CD4-positive, alpha-beta T cell treated with Interleukin-6 for 4 hours (primary cell): ENCODE results near the gene CD82.

Experiments used
- DNase-seq: peaks from one replicate; pipeline ENCODE4 v3.0.0-alpha.2; 2020; ENCODE audit warnings: mixed read lengths

The CD82 gene

DNA sequence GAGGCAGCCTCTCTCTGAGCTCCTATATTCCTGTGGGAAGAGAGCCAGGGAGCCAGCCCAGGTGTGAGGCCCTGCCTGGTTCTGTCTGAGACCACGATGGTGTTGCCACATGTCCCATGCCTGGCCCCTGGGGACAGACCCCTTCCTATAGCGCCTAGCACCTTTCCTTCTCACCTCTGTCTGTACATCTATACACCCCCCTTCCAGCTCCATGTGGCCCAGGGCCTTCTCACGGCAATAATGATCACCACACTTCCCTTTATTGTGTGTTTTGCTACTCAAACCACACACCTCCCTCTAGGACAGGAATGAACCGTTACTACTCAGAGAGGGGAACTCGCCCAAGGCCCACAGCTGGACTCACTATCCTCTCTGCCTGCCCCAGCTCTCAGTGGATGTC is 12.8 kb downstream of the CD82 start:
- DNase-seq, result no peak

DNA sequence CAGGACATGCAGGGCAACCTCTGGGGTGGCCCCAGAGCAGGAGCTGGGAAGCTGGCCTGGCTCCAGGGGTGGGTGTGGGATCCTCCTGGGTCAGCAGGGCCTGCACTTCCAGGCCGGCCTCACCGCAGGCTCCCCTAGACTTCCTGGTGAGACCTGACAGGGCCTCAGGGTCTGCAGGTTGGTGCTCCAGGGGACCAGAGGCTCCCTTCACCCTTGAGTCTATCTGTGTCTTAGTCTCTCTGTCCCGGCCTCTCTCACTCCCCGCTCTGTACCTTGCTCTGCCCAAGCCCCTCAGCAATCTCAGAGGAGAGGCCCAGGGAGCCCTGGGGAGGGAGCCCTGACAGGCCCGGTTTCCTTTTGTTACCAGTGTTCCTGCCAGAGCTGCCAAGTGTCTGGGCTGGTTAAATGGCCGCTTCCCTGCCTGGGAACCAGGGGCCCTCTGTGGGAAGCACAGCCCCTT is 13.9 kb downstream of the CD82 start:
- DNase-seq, result no peak

DNA sequence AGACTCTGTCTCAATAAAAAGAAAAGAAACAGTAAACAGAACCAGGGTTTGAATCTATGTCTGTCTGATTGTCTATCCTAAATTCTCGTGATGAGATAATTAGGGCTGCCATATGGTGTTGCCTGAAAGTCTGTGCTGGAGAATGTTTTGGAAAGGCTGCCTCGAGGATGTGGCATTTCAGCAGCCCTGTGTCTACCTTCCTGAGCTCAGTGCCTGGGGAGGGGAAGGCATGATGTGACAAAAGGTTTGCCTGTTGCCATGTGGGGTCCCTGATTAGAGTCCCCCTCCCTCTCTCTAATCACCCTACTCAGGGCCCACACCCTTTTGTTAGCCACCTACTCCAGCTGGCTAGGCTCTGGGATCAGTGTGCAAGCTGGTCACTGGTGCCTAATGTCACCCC is 15.2 kb downstream of the CD82 start:
- no peak for DNase-seq

DNA sequence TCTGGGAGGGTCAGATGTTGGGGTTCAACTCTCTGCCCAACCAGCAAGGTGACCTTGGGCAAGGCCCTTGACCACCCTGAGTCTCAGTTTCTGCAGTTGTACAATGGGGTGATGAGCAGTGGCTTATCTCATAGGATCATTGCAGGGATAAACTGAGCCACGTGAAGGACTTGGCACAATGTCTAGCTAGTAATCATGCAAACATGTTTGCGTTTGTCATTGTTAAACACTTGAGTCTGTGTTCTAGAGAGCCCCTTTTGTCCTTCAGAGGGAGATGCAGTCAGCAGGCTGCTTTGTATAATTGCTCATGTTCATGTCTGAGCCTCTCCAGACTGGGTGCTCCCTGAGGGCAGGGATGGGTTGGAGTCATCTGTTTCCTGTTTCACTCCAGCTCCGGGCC is 15.8 kb downstream of the CD82 start:
- no peak for DNase-seq

DNA sequence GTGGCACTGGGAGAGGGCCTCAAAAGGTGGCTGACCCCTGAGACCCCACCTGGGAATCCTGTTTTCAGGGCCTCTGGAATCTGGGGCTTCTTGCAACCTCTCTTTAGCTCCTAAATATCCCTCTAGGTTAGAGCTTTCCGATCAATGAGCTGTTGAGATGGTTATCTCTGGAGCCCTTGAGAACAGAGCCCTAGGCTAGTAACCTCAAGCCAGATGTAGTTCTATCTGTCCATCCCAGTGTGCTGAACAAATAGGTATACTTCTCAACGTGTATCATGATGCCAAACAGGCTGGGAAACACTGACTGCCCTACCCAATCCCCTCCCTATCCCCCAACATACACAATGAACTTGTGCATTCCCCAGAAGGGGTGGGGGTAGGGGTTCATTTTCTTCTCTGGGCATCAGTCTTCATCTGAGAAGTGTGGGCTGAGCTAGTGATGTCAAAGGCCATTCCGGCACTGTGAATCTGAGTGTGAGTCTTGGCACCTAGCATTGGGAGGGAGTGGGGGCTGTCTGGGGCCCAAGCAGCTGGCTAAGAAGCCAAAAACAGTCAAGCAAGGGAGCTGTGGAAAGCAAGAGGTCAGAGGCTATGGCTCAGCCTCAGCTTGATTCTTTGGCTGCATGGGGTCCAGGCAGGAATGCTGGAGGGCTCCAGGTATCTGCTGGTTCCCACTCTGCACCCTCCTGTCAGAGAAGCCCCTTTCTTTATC is 17.3 kb downstream of the CD82 start:
- DNase-seq, result no peak

DNA sequence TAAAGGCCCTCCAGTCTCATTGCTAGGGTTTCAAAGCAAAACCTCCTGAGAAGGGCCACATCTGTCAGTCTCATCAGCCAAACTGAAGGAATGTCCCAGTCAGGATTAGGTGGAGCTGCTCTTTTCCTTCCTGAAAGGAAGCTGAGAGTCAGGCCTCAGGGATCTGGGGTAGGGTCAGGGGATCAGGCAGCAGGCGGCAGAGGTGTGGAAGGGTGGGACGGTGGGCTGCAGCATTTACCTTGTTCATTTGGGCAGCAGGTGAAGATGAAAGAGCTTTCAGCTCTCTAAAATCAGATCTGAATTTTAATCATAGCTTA is 17.8 kb downstream of the CD82 start:
- no peak for DNase-seq

DNA sequence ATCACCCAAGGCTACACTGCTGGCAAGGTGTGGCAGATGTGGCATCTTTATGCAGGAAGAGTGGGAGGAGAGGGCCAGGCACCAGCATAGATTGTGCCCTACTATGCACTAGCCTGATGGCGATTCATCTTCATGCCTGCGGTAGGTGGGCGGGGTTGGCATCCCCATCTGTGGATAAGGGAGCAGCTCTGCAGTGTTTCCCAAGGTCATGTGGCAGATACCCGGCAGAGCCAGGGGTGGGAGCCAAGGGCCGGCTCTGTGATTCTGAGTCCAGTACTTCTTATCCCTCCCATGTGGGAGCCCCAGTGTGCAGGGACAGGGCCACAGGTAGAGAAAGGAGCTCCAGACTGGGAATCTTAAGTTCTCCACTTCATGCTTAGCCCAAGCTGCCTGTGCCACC is 20.0 kb downstream of the CD82 start:
- DNase-seq, result no peak

DNA sequence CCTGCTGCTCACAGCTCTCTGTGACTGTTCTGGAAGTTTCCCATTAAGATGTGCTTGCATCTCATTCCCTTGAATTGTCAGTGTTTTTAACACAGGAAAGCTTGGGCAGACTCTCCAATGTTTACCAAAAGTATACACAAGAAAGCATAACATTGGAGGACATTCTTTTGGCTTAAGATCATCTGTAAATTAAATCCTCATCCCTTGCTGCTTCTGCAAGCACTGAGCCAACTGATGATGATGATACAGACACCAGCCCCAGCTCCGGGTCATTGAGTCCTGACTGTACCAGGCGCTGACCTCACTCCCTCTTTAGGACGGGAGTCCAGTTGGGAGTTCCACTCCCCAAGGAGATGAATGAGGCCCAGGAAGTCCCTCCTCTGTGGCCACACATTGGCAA is 23.8 kb downstream of the CD82 start:
- no peak for DNase-seq

DNA sequence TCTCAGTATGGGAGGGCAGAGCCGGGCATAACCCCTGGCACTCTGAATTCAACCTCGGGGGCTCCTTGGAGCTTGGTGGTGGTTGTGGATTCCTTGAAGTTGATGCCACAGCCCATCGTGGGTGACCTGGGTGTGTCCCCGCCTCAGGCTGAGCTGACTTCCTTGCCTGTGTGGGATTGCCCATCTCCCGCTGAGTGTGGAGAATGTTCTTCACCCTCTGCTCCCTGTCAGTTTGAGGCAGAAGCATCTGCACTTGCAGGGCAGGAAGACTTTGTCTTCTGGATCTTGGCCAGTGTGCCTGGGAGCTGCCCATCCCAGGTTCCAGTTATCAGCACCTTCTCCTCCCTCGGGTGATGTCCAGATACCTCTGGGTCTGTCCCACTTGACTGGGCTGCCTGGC is 25.3 kb downstream of the CD82 start:
- no peak for DNase-seq

DNA sequence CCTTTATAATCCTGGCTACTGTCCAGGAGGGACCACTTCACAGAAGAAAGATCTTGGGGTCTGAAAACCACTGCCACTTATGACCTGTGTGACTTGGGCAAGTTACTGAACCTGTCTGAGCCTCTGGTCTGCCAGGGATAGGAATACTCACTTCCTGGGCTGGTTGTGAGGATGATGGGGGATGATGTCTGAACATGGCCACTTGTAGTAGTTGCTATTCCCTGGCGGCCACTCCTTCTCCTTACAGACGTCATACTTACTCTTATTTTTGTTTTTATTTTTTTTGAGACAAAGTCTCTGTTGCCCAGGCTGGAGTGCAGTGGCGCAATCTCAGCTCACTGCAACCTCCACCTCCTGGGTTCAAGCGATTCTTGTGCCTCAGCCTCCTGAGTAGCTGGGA is 26.1 kb downstream of the CD82 start:
- DNase-seq, result no peak

DNA sequence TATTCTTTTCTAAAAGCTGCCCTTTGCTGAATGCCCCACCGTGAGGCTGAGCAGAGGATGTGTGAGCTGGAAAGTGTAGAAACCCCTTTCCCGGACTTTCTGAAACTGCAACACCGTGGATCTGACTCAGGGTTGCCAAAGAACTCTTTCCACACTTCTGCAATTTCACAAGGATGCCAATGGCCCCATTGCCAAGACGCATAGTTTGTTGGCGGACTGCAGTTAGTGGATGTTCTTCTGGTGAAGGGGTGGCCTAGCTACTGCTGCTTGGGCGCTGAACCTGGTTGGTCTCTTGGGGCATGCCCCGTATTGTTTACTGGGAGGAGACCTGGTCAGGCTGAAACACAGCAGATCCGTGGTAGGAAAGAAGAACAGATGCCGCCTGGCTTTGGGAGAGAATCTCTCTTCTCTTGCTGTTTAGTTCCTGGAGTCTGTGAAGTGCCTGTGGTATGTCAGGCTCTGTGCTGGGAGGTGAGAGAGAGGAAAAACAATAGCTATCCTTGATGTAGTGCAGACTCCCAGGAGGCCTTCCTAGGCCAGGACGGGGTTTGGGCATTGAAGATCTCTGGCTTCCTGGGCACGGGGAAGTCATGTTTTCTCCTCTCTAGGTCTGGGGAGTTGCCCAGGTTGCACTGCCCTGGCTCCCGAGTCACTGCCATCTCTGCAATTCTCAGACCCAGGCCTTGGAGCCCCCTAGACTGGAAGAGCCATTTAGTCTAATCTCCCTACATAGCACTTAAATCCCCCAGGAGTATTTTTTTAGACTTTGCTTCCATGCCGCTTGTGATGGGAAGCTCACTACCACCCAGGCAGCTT is 26.9 kb downstream of the CD82 start:
- no peak for DNase-seq

DNA sequence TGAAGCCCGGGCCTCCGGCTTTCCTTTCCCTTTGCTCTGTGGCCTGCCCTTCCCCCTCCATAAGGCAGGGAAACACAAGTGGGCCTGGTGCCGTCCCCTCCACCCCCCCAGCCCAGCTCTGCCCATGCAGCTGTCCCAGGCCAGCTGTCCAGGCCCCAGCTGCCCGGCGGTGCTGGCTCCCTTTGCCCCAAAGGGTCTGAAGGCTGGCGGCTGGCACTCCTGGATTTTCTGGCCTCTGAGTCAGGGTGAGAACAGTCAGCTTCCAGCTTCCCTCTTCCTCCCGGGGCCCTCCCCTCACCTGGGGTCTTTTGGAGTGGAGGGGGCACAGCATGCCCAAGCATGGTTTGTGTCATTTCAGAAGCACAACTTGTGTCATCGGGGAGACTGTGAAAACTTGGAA is 27.8 kb downstream of the CD82 start:
- no peak for DNase-seq

DNA sequence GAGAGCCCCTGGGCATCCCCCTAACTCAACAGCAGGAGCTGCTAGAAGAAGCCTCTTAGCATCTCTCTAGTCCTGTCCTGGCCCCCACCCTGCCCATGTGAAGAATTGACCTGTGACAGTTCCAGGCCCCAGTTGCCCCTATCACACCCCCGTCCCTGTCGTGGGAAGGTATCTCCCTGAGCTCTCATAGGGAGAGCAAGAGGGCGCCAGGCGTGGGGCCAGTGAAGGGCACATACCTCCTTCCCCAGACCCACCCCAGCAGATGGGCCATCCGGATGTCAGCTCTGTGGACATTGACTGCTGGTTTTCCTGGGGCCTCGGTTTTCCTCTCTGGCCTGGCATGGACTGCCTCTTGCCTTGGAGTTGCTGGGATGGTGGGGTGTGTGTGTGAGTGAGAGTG is 29.5 kb downstream of the CD82 start:
- no peak for DNase-seq

DNA sequence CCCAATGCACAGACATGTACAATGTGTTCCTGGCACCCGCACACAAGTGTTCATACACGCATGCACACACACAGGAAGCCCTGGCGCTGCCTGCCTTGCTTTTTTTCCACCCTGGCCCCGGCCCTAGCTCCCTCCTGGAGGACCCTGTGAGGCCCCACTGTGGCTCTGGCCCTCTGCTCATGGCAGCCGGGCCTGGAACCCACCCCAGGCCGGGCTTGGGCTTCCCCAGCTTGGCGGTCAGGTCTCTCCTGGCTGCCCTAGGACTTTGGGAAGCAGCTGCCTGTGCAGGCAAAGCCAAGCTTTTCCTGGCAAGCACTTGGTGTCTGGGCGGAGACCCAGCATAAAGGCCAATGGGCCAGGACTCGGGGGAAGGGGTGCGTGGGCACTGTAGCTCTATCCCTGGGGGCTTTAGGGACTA is 30.5 kb downstream of the CD82 start:
- DNase-seq, result peak; percentile 40

DNA sequence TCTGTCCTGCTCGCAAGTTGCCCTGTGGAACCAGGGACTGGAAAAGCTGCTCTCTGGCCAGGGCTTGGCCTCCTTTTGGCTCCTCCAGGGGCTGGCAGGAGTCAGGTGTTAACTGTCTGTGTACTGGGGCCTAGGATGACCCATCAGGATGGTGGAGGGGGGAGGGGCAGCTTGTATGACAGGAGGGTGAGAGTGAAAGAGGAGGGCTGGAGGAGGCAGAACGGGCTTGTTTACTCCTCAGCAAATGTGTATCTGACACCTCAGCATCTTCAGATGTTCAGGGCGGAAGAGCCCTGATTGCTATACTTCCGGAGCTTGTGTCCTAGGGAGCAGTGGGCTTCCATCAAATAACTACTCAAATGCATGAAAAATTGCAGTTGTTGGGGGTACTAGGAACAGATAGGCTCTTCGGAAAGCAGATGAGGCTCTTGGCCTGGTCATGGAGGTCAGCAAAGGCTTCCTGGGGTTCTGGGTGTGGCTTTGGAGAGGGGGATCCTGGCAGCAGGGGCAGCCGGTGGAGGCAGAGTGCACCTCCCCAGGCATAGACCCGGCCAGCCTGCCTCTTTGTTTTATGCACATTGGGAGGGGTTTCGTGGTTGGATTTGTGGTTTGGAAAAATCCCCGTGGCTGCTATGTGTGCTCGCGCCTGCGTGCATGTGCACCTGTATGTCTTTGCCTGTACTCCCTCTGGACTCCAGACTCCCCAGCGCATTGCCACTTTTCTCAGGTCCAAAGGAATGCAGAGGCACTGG is 31.2 kb downstream of the CD82 start:
- DNase-seq, result peak; percentile 70

DNA sequence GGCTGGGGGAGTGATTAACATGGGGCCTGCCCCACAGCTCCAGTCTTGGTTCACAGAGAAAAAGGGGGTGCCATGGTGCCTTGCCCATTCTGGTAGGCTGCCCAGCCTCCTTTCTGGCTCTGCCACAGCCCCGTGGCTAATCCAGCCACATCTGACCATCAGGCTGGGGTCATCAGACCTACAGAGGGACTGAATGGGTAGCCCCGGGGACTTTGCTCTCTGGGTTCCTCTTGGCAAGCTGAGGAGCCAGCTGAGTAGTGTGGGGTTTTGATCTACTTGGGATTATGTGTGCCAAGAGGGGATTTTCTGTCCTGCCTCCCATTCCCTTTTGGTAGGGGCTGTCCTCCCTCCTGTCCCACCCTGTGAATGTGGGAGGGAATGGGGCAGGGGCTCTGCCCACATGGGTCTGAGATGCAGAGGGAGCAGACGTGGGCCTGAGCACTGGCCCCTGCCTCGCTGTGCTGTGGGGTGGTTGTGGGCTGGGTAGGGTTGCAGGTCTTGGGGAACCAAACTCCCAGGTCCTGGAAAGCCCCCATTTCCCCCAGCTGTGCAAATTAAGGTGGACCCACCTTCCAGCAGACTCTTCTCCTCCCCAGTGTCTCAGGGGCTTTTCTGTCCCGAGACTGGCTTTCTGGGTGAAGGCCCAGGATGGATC is 32.0 kb downstream of the CD82 start:
- no peak for DNase-seq

DNA sequence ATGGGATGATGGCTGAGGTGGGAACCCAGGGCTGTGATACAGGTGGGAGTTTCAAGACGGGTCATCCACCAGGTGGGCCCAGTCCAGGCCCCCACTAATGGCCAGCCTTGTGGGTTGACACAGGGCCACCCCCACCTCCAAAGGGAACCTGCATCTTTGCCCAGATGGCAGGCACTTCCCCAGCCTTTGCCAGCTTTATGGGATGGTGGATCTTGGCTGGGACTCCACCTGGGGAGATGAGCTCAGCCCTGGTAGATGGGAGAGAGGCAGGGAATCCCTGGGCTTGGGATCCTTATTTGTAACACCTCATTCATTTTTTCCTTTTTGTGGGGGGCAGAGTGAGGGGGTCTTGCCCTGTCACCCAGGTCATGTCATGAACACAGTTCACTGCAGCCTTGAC is 33.4 kb downstream of the CD82 start:
- no peak for DNase-seq

DNA sequence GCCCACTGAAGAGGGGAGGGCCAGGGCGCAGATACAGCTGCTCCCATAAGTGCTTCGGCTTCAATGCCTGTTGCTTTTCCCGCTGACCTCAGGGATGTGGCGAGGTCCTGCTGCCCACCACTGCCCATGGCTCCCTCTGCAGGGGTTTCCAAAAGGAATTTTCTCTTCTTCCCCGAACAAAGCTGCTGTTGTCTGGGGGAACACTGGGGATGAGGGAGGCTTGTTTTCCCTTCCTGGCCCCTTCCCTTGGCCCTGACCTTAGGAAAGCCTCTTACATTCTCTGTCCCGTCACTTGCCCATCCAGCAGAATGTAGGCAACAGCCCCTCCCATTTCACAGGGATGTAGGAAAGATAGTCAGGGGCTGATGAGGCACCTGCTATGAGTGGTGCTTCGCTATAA is 34.8 kb downstream of the CD82 start:
- no peak for DNase-seq

DNA sequence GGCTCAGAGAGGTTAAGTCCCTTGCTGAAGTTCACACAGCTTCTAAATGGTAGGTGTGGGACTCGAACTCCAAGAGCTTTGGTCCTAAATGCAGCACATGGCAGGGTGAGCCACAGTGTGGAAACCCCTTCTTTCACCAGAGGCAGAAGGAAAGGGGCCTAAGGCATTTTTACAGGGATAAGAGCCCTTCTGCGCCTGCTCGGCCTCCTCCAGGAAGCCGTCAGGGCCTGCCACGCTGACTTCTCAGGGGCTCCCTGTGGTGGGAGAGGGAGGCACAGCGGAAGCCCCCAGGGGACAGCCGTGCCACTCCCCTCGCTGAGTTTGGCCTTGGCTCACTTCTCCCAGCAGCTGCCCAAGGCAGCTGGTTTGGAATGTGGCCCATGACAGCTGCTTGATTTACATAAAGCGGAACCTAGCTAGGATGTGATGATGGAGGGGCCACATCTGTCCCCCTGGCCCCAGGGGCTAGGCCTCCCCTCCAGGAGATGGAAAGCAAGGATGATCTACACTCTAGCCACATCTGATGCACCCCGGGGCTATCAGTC is 35.4 kb downstream of the CD82 start:
- no peak for DNase-seq

DNA sequence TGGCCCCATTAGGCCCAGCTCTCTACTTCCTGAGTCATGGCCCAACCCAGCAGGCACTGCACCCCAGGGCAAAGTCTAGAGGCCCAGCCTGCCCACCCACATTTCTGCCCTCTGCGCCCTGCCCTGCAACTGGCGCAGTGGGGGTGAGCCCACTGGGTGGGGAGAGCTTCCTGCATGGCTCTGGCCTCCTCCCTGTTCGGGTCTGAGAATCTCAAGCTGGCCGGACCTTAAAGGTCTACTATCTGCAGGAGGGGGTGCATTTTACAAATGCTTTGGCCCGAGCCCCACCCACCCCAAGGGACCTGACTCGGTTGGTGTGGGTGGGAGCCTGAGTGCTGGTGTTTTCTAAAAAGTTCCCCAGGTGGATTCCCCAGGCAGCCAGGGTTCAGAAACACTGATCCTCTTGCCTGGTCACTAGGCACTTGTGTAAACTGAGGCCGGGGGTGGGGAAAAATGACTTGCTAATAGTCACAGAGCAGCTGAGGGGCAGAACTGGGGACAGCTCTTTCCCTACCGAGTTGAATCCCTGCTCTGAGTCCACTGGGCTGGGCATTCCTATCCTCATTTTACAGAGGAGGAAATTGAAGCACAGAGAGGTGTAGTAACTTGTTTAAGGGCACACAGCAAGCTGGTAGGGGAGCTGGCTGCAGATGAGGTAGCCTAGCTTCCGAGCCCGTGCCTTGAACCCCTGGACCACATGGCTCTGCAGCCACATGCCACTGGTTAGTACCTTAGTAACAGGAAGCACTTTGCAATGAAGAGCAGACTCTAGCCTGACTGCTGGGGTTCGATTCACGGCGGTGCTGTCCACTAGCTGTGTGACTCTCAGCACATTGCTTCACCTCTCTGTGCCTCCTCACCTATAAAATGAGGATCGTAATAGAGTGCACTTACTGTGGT is 36.3 kb downstream of the CD82 start:
- no peak for DNase-seq

DNA sequence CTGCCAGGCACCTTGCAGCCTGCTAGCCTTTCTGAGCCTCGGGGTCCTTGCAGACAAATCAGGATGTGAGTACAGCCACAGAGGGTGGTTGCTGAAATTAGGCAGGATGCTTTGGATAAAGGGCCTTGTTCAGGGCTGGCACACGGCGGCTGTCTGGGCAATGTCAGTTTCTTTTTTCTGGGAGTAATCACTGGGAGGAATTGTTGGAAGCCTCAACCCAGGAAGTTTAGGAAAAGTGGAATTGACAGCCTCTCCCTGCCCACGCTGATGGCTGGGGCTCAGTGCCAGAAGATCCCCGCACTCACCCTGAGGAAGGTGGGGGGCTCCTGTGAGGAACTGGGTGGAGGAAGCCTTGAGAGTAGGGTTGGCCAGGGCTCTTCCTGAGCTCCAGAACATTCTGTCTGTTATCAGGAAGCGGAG is 37.4 kb downstream of the CD82 start:
- DNase-seq, result no peak

DNA sequence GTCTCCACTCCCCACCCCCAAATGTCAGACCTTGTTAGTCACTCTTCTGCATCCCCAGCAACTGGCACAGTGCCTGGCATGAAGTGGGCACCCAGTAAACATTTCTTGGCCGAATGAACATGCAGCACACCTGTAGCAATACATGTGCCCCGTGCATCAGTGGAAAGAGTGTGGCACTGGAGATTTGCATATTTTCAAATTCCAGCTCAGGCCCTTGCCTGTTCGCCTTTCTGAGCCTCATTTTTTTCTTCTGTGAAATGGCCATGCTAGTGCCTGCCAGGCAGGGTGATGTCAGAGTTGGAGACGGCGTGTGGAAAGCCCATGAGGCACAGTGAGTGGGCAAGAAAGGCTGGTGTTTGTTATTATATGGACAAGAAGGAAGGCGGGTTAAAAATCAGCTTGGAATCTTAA is 38.7 kb downstream of the CD82 start:
- DNase-seq, result no peak
